Esophagus (tissue), 2 donors: Measurements from ENCODE around the gene AHDC1. TPM values are rescaled to one million over a fixed set of nuclear protein-coding genes. Genes with fewer than 3 reads are reported as not detected.
"Not testable (repeated sequence)": the region's sequence is repeated elsewhere in the genome, so short reads cannot be mapped to it uniquely, and the experiment has no call there.

Experiments used
- H3K27ac ChIP-seq, 2 donors: one replicate each; pipeline ENCODE4 v1.5.1; 2013; ENCODE audit warnings: low read depth in 2 of 2, mild to moderate bottlenecking in 2 of 2, inconsistent platforms in 1 of 2, low read length in 1 of 2, moderate library complexity in 1 of 2
- H3K27me3 ChIP-seq, 2 donors: one replicate each; pipeline ENCODE4 v1.6.1; 2013; ENCODE audit warnings: low read length in 2 of 2, control low read depth in 1 of 2, mild to moderate bottlenecking in 1 of 2; ENCODE audit not compliant: insufficient read depth in 2 of 2, control insufficient read depth in 1 of 2
- H3K36me3 ChIP-seq, 2 donors: one replicate each; pipeline ENCODE4 v1.6.1; 2013; ENCODE audit warnings: low read length in 1 of 2; ENCODE audit not compliant: control insufficient read depth in 2 of 2, insufficient read depth in 2 of 2
- H3K4me1 ChIP-seq, 2 donors: one replicate each; pipeline ENCODE4 v1.6.1; 2013; ENCODE audit warnings: low read length in 1 of 2; ENCODE audit not compliant: control insufficient read depth in 2 of 2, insufficient read depth in 2 of 2
- H3K4me3 ChIP-seq, 2 donors: one replicate each; pipeline ENCODE4 v1.5.1; 2013; ENCODE audit warnings: low read length in 2 of 2, mild to moderate bottlenecking in 2 of 2, low read depth in 1 of 2, moderate library complexity in 1 of 2
- H3K9me3 ChIP-seq, 2 donors: one replicate each; pipeline ENCODE4 v1.6.1; 2013; ENCODE audit warnings: mild to moderate bottlenecking in 2 of 2, low read depth in 1 of 2, low read length in 1 of 2, moderate library complexity in 1 of 2; ENCODE audit not compliant: control insufficient read depth in 2 of 2, insufficient read depth in 1 of 2
- WGBS, 2 donors: extraction: QIAGEN DNeasy Blood & Tissue Kit; methylation state at CpG; one replicate each; pipeline ENCODE4 v1.1.7; 2013; 5-methylcytosine and 5-hydroxymethylcytosine counted together
- polyA plus RNA-seq, 2 donors: library from polyadenylated mRNA; stranded (reverse); fragments of 200-250 nt; gene quantifications; one replicate each; pipeline ENCODE4 v1.2.3, GENCODE V29; 2013
- donor health status: healthy with polysubstance abuse.
- donor health status: Bipolar disorder and iron deficiency.

AHDC1 gene
- polyA plus RNA-seq, 2 donors = 24.7 to 58.4 TPM

DNA sequence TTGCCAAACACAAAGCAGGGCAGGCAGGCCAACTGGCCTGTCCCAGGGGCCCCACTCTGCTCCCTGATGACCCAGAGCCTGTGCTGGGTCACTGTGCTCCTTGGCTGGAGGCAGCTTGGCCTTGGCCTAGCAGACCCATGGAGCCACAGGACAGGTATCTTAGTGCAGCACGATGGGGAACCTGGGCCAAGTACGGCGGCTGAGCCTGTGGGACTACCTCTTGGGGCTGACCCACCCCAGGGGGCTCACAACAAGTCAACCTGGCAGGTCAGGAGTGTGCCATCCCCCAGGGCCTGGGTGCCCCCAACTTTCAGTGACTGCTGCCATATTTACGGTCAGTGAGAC lies 41.1 kb upstream of the AHDC1 start:
- Histone ChIP-seq H3K4me3 (no peak overlapping the region), H3K36me3 (no peaks in the 10 kb centered on the region), H3K27me3 (no peaks in the 10 kb centered on the region), H3K4me1 (peaks cover 4 to 6% of the 10 kb centered on the region in 2 donors), H3K27ac (no peak overlapping the region), H3K9me3 (no peaks in the 10 kb centered on the region)
- 93 to 95% methylated on average over 4 of the region's 4 CpGs for whole genome bisulfite sequencing, 2 donors

DNA sequence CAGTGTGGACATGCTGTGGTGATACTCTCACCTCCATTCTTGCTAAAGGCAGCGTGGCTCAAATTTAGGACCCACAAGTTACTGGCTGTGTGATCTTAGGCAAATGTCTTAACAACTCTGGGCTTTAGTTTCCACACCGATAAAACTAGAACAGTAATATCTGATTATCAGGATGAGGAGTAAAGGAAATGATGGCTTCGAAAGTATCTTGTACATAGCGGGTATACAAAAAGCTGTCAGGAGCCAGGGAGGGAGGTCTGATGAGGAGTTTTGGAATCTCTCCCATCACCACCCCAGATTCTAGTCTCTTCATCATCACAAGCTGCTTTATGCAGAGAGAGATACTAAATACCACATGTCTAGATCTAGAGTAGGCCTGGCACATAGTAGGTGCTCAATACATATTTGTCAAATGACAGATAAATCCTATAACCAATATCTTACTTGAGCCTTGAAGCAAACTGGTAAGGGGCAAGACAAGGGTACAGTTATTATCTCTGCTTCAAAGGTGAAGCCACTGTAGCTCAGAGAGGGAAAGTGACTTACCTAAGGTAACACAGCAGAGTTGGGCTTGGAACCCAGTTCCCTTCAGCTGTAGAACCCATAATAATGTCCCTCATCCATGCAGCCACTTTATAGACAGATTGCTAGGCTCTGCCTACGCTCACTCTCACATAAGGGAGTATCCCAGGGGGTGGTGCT lies 40.6 kb upstream of the AHDC1 start:
- WGBS, 2 donors = 89 to 93% methylated on average over 5 of the region's 5 CpGs
- Histone ChIP-seq H3K9me3 (no peaks in the 10 kb centered on the region), H3K36me3 (no peaks in the 10 kb centered on the region), H3K27ac (no peak overlapping the region), H3K27me3 (no peaks in the 10 kb centered on the region), H3K4me3 (no peak overlapping the region), H3K4me1 (peaks cover 4 to 6% of the 10 kb centered on the region in 2 donors)

- H3K27ac ChIP-seq = no peak overlapping the region
- H3K4me3 ChIP-seq = no peak overlapping the region
- peaks cover 4 to 6% of the 10 kb centered on the region in 2 donors for H3K4me1 ChIP-seq
- no peaks in the 10 kb centered on the region for H3K27me3 ChIP-seq
- no peaks in the 10 kb centered on the region for H3K36me3 ChIP-seq
- WGBS, 2 donors = 29 to 33% methylated on average over 13 of the region's 13 CpGs
- H3K9me3 ChIP-seq = no peaks in the 10 kb centered on the region
Measured at GRCh38 chr1:27643600-27644368, 39.8 kb upstream of the AHDC1 start.

DNA sequence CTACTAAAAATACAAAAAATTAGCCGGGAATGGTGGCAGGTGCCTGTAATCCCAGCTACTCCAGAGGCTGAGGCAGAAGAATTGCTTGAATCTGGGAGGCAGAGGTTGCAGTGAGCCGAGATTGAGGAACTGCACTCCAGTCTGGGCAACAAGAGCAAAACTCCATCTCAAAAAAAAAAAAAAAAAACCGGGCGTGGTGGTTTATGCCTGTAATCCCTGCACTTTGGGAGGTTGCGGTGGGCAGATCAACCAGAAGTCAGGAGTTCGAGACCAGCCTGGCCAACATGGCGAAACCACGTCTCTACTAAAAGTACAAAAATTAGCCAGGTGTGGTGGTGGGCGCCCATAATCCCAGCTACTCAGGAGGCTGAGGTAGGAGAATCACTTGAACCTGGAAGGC lies 36.6 kb upstream of the AHDC1 start:
- not testable (repeated sequence) for H3K36me3 ChIP-seq, H3K27ac ChIP-seq, H3K4me1 ChIP-seq, H3K27me3 ChIP-seq, H3K9me3 ChIP-seq, H3K4me3 ChIP-seq
- 89% methylated on average over 9 of the region's 9 CpGs for WGBS, 2 donors

DNA sequence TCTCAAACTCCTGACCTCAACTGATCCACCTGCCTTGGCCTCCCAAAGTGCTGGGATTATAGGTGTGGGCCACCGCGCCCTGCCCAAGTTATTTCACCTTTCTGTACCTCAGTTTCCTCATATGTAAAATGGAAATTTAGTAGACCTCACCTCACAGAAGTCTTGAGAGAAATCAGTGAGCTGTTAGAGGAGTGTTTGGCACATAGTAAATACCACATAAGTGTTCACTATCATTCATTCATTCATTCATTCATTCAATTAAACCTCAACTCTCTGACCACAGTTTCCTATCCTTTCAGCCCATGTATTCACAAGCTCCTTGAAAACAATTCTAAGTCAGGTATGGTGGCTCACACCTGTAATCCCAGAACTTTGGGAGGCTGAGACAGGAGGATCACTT lies 34.9 kb upstream of the AHDC1 start:
- H3K9me3 ChIP-seq = no peaks in the 10 kb centered on the region
- no peaks in the 10 kb centered on the region for H3K27me3 ChIP-seq
- WGBS, 2 donors = 93 to 100% methylated on average over 2 of the region's 2 CpGs
- H3K36me3 ChIP-seq = no peaks in the 10 kb centered on the region
- H3K4me3 ChIP-seq = no peak overlapping the region
- H3K27ac ChIP-seq = no peak overlapping the region
- H3K4me1 ChIP-seq = peaks cover 0 to 4% of the 10 kb centered on the region in 2 donors

GRCh38 chr1:27638047-27638734 lies 34.2 kb upstream of the AHDC1 start:
- Histone ChIP-seq H3K27ac (no peak overlapping the region), H3K4me1 (peaks cover 0 to 7% of the 10 kb centered on the region in 2 donors), H3K9me3 (no peaks in the 10 kb centered on the region), H3K27me3 (no peaks in the 10 kb centered on the region), H3K36me3 (no peaks in the 10 kb centered on the region), H3K4me3 (no peak overlapping the region)
- 72 to 85% methylated on average over 5 of the region's 5 CpGs for whole genome bisulfite sequencing, 2 donors

GRCh38 chr1:27635396-27636142 lies 31.6 kb upstream of the AHDC1 start:
- H3K4me3 ChIP-seq = no peak overlapping the region
- H3K36me3 ChIP-seq = no peaks in the 10 kb centered on the region
- 91 to 92% methylated on average over 11 of the region's 11 CpGs for WGBS, 2 donors
- no peaks in the 10 kb centered on the region for H3K27me3 ChIP-seq
- H3K27ac ChIP-seq = peak overlapping the region in 1 of 2 donors; percentile 47
- H3K4me1 ChIP-seq = peaks cover 0 to 11% of the 10 kb centered on the region in 2 donors
- H3K9me3 ChIP-seq = no peaks in the 10 kb centered on the region

- no peaks in the 10 kb centered on the region for H3K36me3 ChIP-seq
- no peaks in the 10 kb centered on the region for H3K27me3 ChIP-seq
- H3K4me3 ChIP-seq = peak within 1 kb of the TSS; percentile 37 to 40
- H3K9me3 ChIP-seq = no peaks in the 10 kb centered on the region
- peaks cover 0 to 11% of the 10 kb centered on the region in 2 donors for H3K4me1 ChIP-seq
- 42 to 50% methylated on average over 25 to 28 of the region's 28 CpGs for WGBS, 2 donors
- H3K27ac ChIP-seq = peak within 1 kb of the TSS; percentile 55 to 64
Measured at GRCh38 chr1:27634985-27635367, 31.0 kb upstream of the AHDC1 start, which contains the start of gene FGR. FGR (minus strand) TSS chr1:27635185; CDS start chr1:27623916, 11,269 bp downstream.
